Myocyte (in vitro differentiated cells): ENCODE results near the gene USP13. TPM values are rescaled to one million over a fixed set of nuclear protein-coding genes. Genes with fewer than 3 reads are reported as not detected.
"Not testable (repeated sequence)": the region's sequence is repeated elsewhere in the genome, so short reads cannot be mapped to it uniquely, and the experiment has no call there.

Experiments
- DNase-seq: peaks from one replicate; pipeline ENCODE4 v3.0.0-alpha.2; 2012; ENCODE audit warnings: low read depth
- total RNA-seq: library from RNA; depleted of rRNA; stranded (reverse); fragments of >200 nt; gene quantifications from 2 replicates; pipeline ENCODE4 v1.2.3, GENCODE V29; 2014

Gene USP13
- total RNA-seq, 1 donor from 2014 or later: 50.1 TPM

GRCh38 chr3:179653096-179653797 lies 407 bp downstream of the USP13 start:
- peak; percentile 85 for DNase-seq

DNA sequence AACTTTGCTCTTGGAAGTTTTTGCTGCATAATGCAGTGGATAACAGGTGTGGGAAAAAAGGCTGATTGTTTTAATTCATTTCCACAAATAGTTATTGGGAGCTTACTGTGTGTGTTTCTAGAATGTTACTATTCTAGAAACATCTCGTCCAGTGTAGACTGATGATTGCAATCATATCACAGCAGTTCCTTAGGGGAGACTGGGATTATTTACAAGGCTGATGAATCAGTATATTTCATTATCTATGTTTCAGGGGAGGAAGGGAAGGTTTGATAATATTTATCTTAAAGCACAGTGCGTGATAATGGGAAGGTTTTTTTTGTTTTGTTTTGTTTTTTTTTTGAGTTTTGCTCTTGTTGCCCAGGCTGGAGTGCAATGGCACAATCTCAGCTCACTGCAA lies 2.4 kb downstream of the USP13 start:
- DNase-seq: no peak

DNA sequence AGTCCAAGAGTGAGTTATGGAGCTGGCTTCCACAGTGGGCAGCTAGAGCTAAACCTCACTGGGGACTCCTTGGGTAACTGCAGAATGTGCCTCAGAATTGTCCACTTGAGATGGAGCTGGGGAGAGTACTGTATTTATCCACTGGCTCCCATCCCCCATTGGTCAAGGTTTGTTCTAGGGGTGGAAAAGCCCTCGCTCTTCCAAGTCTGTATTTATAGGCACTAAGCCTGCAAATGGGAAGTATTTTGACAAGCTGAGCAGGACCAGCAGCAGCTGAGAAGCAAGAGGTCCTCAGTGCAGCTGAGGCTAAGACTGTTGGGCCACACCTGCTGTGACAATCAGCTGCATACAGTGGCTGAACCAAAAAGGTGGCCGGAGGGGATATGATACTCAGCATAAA lies 5.8 kb downstream of the USP13 start:
- DNase-seq: peak; percentile 80

- DNase-seq: no peak
Observed at GRCh38 chr3:179660872-179661271, 8.0 kb downstream of the USP13 start.

GRCh38 chr3:179661777-179662176 lies 8.9 kb downstream of the USP13 start:
- no peak for DNase-seq

- DNase-seq: no peak
Observed at GRCh38 chr3:179663093-179663492, 10.3 kb downstream of the USP13 start.

- no peak for DNase-seq
Observed at GRCh38 chr3:179666030-179666429, 13.2 kb downstream of the USP13 start.

- DNase-seq: peak; percentile 93
Observed at GRCh38 chr3:179666436-179667035, 13.7 kb downstream of the USP13 start.

GRCh38 chr3:179668429-179668828 lies 15.6 kb downstream of the USP13 start:
- DNase-seq: no peak

DNA sequence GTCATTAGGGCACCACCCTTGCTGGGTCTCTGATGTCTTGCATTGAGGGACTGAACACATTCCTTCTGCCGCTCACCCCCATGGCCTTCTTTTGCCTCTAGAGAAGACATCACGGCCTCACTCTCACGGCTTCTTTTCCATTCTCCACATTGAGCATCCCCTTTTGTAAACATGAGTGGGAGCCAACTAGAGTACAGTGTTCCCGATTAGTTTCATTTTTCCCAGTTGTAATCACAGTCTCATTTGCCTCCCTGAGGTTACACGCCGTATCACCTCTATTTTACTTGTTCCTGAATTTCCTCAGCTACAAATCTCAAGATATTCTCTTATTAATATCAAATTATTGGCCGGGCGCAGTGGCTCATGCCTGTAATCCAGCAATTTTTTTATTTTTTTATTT lies 17.5 kb downstream of the USP13 start:
- DNase-seq: no peak

DNA sequence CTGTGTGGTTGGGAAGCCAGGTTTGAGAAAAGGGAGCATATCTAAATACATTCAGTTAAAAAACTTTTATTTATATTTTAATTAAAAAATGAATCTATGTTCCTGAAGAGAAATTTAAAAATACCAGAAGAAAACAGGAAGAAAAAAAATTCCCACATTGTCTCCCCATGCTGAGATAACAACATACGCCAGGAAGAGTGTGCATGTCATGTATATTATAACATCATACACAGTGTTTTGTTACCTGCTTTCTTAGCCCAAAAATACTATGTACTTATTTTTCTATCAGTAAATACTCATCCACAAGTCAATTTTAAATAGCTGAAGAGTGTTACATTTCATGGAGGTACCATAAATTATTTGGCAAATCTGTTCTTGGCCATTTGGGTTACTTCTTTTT lies 18.5 kb downstream of the USP13 start:
- no peak for DNase-seq

GRCh38 chr3:179671747-179672242 lies 19.0 kb downstream of the USP13 start:
- DNase-seq: no peak

- no peak for DNase-seq
Observed at GRCh38 chr3:179672918-179673317, 20.1 kb downstream of the USP13 start.

- no peak for DNase-seq
Observed at GRCh38 chr3:179673523-179673922, 20.7 kb downstream of the USP13 start.

DNA sequence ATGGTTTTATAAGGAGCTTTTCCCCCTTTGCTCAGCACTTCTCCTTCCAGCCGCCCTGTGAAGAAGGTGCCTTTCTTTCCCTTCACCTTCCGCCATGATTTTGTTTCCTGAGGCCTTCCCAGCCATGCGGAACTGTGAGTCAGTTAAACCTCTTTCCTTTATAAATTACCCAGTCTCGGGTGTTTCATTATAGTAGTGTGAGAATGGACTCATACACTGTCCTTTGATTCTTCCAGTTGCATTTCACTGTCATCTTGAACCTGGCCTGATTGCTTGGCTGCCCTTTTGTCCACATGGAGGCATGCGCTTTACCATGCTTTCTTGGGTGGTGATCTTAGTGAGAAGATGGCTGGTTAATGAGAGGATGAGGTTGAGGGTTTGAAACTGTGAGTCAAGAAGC lies 23.2 kb downstream of the USP13 start:
- no peak for DNase-seq

DNA sequence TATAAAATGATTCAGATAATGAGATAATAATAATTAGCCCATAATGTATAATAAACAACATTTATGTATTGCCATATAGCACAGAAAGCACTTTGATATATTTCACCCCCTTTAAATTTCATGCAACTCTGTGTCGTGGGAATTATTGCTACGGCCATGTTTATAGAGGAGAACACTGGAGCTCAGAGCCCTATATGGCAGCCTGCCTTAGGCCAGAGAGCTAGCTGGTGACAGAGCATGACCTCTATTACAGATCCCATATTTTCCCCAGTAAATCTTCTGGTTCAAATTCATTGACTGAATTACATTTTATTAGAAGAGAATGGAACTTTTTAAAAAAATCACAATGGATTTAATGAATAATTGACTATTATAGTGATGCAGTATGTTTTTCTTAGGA lies 25.0 kb downstream of the USP13 start:
- no peak for DNase-seq

GRCh38 chr3:179681492-179682263 lies 28.8 kb downstream of the USP13 start:
- DNase-seq: no peak

DNA sequence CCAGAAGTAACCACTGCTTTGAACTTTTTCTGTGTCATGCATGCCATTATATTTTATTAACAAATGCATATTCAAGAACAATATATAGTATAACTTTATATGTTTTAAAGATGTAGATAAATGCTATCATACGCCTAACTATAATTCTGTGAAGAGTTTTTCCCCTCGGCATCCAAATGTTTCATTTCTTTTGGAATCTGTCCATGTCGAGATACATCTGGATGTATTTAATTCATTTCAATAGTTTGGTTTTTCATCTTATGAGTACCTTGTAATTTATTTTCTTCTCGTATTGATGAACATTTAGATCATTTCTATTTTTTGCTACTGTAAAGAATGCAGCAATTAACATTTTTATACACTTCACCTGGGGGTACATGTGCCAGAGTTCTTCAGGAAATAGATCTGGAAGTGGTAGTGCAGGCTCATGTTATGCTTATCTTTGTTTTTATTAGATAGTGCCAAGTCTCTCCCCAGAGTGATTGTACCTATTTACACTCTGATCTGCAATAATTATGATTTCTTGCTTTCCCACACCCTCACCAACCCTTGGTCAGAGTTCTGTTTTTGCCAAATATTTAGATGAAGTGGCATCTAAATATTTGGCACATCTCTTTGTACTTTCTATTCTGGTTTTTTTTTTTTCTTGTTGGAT lies 29.7 kb downstream of the USP13 start:
- DNase-seq: no peak

DNA sequence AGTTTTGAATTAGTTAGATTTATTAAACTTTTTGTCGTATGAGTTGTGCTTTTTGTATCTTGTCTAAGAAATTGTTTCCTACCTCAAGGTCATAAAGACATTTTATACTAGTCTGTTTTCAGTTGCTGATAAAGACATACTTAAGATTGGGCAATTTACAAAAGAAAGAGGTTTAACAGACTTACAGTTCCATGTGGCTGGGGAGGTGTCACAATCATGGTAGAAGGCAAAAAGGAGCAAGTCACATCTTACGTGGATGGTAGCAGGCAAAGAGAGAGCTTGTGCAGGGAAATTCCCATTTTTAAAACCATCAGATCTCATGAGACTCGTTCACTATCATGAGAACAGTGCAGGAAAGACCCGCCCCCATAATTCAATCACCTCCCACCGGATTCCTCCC lies 30.4 kb downstream of the USP13 start:
- DNase-seq: not testable (repeated sequence)

DNA sequence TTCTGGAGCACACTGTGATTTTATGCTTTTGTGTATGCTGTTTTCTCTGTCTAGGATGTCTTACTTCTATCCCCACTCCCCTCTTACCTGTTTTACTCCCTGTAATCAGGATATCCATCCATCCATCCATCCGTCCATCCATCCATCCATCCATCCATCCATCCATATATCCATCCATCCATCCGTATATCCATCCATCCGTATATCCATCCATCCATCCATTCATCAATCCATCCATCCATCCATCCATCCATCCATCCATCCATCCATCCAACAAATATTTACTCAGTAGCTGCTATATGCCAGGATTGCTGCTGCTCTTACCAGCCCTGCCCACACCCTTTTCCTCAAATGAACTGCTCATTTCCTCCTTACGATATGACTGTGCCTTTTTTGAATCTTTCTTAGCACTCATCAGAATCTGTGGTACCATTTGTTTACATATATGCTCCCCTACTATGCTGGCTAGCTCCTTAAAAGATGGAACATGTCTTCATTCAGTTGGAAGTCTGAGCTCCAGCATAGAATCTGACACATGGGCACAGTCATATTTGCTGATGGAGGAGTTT lies 35.2 kb downstream of the USP13 start:
- no peak for DNase-seq

DNA sequence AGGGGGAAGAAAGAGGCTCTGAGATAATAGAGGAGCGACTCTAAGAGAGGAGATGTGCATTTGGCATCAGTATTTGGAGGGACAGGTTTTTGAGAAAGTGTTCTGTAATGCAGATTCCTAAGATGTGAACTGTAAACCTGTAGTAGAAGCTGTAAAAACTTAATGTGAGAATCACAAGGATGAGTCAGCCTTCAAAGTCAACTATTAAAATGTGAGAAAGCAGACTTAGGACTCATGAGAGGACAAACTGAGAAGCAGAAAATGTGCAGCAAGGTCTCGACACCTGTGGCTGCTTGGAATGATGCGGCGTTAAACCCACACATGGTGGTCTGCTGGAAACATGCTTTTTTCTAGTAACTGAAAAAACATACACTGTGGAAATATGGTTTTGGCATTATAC lies 36.0 kb downstream of the USP13 start:
- DNase-seq: no peak
